NCI-H1694 treated with DMSO at 0.1 percent for 48 hours (cell line): ENCODE data around the gene CDH23.

Source experiments
- DNase-seq: peaks from one replicate; lab custom pipeline; 2025; lab: John Stamatoyannopoulos, UW

The CDH23 gene

GRCh38 chr10:71605263-71605962, 208.7 kb downstream of the CDH23 start:
- no peak for DNase-seq

GRCh38 chr10:71606257-71607081, 209.7 kb downstream of the CDH23 start:
- DNase-seq: no peak

GRCh38 chr10:71607082-71607443, 210.3 kb downstream of the CDH23 start:
- DNase-seq: no peak

- peak; percentile 50 for DNase-seq
These were observed 212.4 kb downstream of the CDH23 start for GRCh38 chr10:71608819-71609768.

GRCh38 chr10:71610651-71611050, 213.9 kb downstream of the CDH23 start:
- DNase-seq: no peak

GRCh38 chr10:71611131-71611530, 214.4 kb downstream of the CDH23 start:
- no peak for DNase-seq

GRCh38 chr10:71611709-71612422, 215.1 kb downstream of the CDH23 start:
- DNase-seq: no peak

- DNase-seq: no peak
These were observed 216.6 kb downstream of the CDH23 start for GRCh38 chr10:71613261-71613777.

- no peak for DNase-seq
These were observed 217.2 kb downstream of the CDH23 start for GRCh38 chr10:71613877-71614276.

- DNase-seq: no peak
These were observed 218.2 kb downstream of the CDH23 start for GRCh38 chr10:71614946-71615345.

GRCh38 chr10:71615538-71616329, 219.0 kb downstream of the CDH23 start:
- no peak for DNase-seq

- no peak for DNase-seq
These were observed 220.3 kb downstream of the CDH23 start for GRCh38 chr10:71616817-71617654.

- no peak for DNase-seq
These were observed 221.5 kb downstream of the CDH23 start for GRCh38 chr10:71618176-71618575.

- no peak for DNase-seq
These were observed 221.9 kb downstream of the CDH23 start for GRCh38 chr10:71618598-71618997.

GRCh38 chr10:71620642-71621041, 223.9 kb downstream of the CDH23 start:
- no peak for DNase-seq

- no peak for DNase-seq
These were observed 224.8 kb downstream of the CDH23 start for GRCh38 chr10:71621231-71622153.

- no peak for DNase-seq
These were observed 225.4 kb downstream of the CDH23 start for GRCh38 chr10:71622154-71622526.

GRCh38 chr10:71622616-71623015, 225.9 kb downstream of the CDH23 start:
- DNase-seq: no peak
